Endometrium (tissue), 2 donors: ENCODE results near the gene MATK.

Experiments
- FAIRE-seq: peaks from 2 replicates; lab custom pipeline; 2012; peaks lifted over from hg19 to GRCh38; lab: Jason Lieb, UNC
- donor health status: control.
- donor health status: control.

Gene MATK

GRCh38 chr19:3788996-3789778 lies 3.0 kb upstream of the MATK start:
- FAIRE-seq: no peak

GRCh38 chr19:3785451-3785937 lies 687 bp downstream of the MATK start:
- FAIRE-seq: no peak

- FAIRE-seq: no peak
These were observed 1.4 kb downstream of the MATK start for GRCh38 chr19:3784607-3785450.

GRCh38 chr19:3783660-3784584 lies 2.3 kb downstream of the MATK start:
- no peak for FAIRE-seq

GRCh38 chr19:3782903-3783302 lies 3.3 kb downstream of the MATK start:
- no peak for FAIRE-seq

- FAIRE-seq: no peak
These were observed 3.9 kb downstream of the MATK start for GRCh38 chr19:3782330-3782729.

GRCh38 chr19:3781603-3782002 lies 4.6 kb downstream of the MATK start:
- FAIRE-seq: no peak

GRCh38 chr19:3780786-3781304 lies 5.3 kb downstream of the MATK start:
- no peak for FAIRE-seq

- FAIRE-seq: no peak
These were observed 7.1 kb downstream of the MATK start for GRCh38 chr19:3778899-3779723.

- no peak for FAIRE-seq
These were observed 7.9 kb downstream of the MATK start for GRCh38 chr19:3778104-3778867.

GRCh38 chr19:3776479-3777040 lies 9.6 kb downstream of the MATK start:
- FAIRE-seq: no peak

- FAIRE-seq: no peak
These were observed 10.3 kb downstream of the MATK start for GRCh38 chr19:3775831-3776230.

GRCh38 chr19:3775374-3775711 lies 10.8 kb downstream of the MATK start:
- FAIRE-seq: no peak

GRCh38 chr19:3774621-3775373 lies 11.4 kb downstream of the MATK start:
- no peak for FAIRE-seq

- FAIRE-seq: no peak
These were observed 12.2 kb downstream of the MATK start for GRCh38 chr19:3773814-3774515.

- no peak for FAIRE-seq
These were observed 14.2 kb downstream of the MATK start, which contains the start of gene RAX2 for GRCh38 chr19:3771906-3772455. Gene RAX2 (minus strand): TSS chr19:3772228. CDS start chr19:3771742, 486 bp downstream.

- FAIRE-seq: no peak
These were observed 14.9 kb downstream of the MATK start for GRCh38 chr19:3771000-3771905.
